Ovary (tissue), 3 donors: ENCODE data around the gene THAP2.

ENCODE experiments used
- CTCF ChIP-seq, 3 donors: fragments of 450-650 bp in 2 of 3; fragments of 200-600 bp in 1 of 3; IDR thresholded peaks; one replicate each; pipeline versions ENCODE4 v1.5.1 to v1.8.0; 2016 to 2022; ENCODE audit warnings: antibody characterized with exemption in 3 of 3, mild to moderate bottlenecking in 1 of 3
- EP300 ChIP-seq: sonication (generic); formaldehyde crosslinking; IDR thresholded peaks from one replicate; pipeline ENCODE4 v1.6.1; 2017; ENCODE audit warnings: antibody characterized with exemption
- POLR2A ChIP-seq: fragments of 450-650 bp; IDR thresholded peaks from one replicate; pipeline ENCODE4 v1.6.1; 2017; ENCODE audit warnings: antibody characterized with exemption, mild to moderate bottlenecking, moderate library complexity
- donor health status: DM: no; HTN: no; CAD: no.

GRCh38 chr12:71649401-71649800, 14.7 kb upstream of the THAP2 start:
- TF ChIP-seq POLR2A (no peak), CTCF (IDR thresholded peaks at IDR 0.05) (no peak), EP300 (no peak)
